ENCODE data around the gene OR8D1.

OR8D1 gene

GRCh38 chr11:124329787-124330478, 16.2 kb upstream of the OR8D1 start:
- peak; percentile 21 for TF ChIP-seq CTCF (conservative IDR thresholded peaks at IDR 0.05; ENCODE audit: low read depth, low read length)
- H3K4me3 ChIP-seq (ENCODE audit: low read depth, low read length) = no peak overlapping the region
- DNase-seq (ENCODE audit: low read depth) = peak; percentile 40

- no peak for TF ChIP-seq CTCF (conservative IDR thresholded peaks at IDR 0.05; ENCODE audit: low read depth, low read length)
- DNase-seq (ENCODE audit: low read depth) = no peak
- H3K4me3 ChIP-seq (ENCODE audit: low read depth, low read length) = no peak overlapping the region
These were observed 14.0 kb upstream of the OR8D1 start for GRCh38 chr11:124327775-124328174.

GRCh38 chr11:124322356-124322755, 8.6 kb upstream of the OR8D1 start:
- TF ChIP-seq CTCF (conservative IDR thresholded peaks at IDR 0.05; ENCODE audit: low read depth, low read length) = no peak
- H3K4me3 ChIP-seq (ENCODE audit: low read depth, low read length) = no peak overlapping the region
- DNase-seq (ENCODE audit: low read depth) = no peak

GRCh38 chr11:124320097-124320496, 6.3 kb upstream of the OR8D1 start, which contains the start of gene OR8D2:
OR8D2 (minus strand) TSS chr11:124320197; CDS start chr11:124320197, 0 bp downstream.
- no peak for DNase-seq (ENCODE audit: low read depth)
- H3K4me3 ChIP-seq (ENCODE audit: low read depth, low read length) = no peak within 1 kb of the TSS
- no peak for TF ChIP-seq CTCF (conservative IDR thresholded peaks at IDR 0.05; ENCODE audit: low read depth, low read length)

- DNase-seq (ENCODE audit: low read depth) = peak; percentile 50
- TF ChIP-seq CTCF (conservative IDR thresholded peaks at IDR 0.05; ENCODE audit: low read depth, low read length) = no peak
- H3K4me3 ChIP-seq (ENCODE audit: low read depth, low read length) = no peak overlapping the region
These were observed 1.3 kb upstream of the OR8D1 start for GRCh38 chr11:124315052-124315451.

- no peak for TF ChIP-seq CTCF (conservative IDR thresholded peaks at IDR 0.05; ENCODE audit: low read depth, low read length)
- H3K4me3 ChIP-seq (ENCODE audit: low read depth, low read length) = no peak overlapping the region
- DNase-seq (ENCODE audit: low read depth) = no peak
These were observed 618 bp downstream of the OR8D1 start for GRCh38 chr11:124313131-124313530.

- no peak for TF ChIP-seq CTCF (conservative IDR thresholded peaks at IDR 0.05; ENCODE audit: low read depth, low read length)
- H3K4me3 ChIP-seq (ENCODE audit: low read depth, low read length) = no peak overlapping the region
- no peak for DNase-seq (ENCODE audit: low read depth)
These were observed 2.1 kb downstream of the OR8D1 start for GRCh38 chr11:124311670-124312069.

Measured in choroid plexus epithelial cell (primary cell).